CD4-positive, alpha-beta T cell treated with Interleukin-17A for 4 hours (primary cell): ENCODE results near the gene THAP3.
"Not testable (repeated sequence)": the region's sequence is repeated elsewhere in the genome, so short reads cannot be mapped to it uniquely, and the experiment has no call there.

Experiments
- DNase-seq: peaks from one replicate; pipeline ENCODE4 v3.0.0-alpha.2; 2020; ENCODE audit warnings: mixed read lengths

THAP3 gene

DNA sequence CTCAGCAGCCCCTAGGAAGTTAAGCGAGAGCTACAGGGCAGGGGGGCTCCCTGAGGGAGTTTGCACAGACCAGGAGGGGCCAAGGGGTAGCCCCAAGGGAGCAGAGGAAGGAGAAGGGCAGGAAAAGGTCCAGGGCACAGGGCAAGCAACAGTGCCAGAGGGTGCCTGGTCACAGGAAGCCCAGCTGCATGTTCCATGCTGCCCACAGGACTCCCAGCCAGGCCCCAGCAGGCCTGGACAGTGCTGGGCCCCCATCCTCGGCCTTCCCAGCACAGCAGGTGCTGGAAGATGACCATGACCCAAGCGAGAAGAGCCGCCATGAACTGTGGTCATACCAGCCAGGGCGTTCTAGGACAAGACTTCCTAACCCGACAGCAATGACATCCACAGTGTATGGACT is 33.0 kb upstream of the THAP3 start:
- no peak for DNase-seq

DNA sequence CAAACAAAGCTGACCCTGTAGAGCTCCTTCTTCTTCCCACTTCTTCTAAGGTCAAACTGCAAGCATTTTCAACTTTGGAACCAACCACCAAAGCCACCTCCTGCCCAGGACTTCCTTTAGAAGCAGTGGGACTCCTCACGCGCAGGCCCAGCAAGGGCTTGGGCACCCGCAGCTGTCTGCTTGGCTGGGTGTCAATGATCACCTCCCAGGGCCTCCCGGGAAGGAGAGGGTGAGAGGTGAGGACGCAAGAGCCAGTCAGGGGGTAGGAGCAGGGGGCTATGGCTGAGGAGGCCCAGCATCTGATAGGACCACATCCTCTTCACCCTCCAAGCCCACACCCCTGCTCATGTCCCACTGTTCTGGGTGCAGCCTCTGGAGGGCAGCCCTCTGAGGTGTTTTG is 32.2 kb upstream of the THAP3 start:
- DNase-seq, result no peak

DNA sequence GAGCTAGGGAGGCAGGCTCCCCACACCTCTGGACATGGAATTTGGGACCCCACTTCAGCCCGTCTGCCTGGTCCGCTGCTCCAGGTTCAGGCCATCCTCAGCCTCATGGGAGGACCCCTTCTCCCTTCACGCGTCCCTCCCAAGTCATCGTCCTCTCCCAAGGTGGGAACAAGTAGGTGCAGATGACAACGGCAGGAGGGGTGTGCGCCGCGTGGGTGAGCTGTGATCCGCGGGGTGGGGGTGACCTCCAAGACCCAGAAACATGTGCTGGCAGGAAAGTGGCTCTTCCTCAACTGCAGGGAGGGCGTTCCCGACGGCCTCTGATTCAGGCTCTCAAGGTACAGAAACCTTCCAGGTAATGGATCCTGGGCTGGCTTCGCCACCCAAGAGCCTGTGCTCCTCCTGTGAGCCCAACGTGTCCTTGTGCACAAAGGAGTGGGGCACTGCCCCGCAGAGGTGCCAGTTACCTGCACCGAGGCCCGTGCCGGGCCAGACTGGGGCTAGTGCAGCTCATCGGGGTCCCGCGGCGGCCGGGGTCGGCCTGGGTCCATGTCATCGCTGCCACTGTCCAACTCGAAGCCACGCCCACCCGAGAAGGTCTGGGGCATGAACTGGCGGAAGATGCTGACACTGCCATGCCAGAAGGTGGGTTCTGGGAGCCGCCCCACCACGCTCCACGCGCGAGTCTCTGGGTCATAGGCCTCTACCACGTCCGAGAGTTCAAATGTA is 31.6 kb upstream of the THAP3 start:
- no peak for DNase-seq

- no peak for DNase-seq
Observed at GRCh38 chr1:6593810-6594209, 30.9 kb upstream of the THAP3 start.

GRCh38 chr1:6594977-6595740 is 29.5 kb upstream of the THAP3 start:
- no peak for DNase-seq

DNA sequence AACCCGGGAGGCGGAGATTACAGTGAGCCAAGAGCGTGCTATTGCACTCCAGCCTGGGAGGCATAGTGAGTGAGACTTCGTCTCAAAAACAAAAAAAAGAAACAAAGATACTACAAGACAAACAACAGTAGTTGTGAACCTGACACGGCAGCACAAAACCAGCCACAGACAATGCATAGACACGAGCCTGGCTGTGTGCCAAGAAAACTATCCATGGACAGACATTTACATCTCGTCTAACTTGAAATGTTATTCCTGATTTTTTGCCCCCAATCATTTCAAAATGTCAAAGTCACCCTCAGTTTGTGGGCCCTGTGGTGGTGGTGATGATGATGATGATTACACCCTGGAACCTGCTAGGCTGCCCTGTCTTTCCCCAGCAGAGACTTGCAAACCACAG is 28.3 kb upstream of the THAP3 start:
- no peak for DNase-seq

- DNase-seq, result no peak
Observed at GRCh38 chr1:6596886-6597776, 27.5 kb upstream of the THAP3 start.

DNA sequence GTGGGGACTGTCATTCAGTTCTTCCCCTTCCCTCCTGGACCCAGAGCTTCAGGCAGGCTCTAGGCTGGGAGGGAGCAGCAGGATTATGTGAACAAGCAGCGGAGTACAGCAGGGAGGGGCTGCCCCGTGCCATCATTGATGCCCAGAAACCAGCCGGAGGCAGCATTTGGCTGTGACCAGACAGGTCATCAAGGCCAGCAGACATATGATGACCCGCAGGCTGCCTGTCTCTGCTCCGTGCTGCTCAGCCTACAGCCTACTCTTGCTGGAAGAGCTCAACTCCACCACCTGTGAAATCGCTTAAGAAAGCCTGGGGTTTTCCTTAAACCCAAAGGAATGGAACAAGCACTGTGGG is 26.9 kb upstream of the THAP3 start:
- DNase-seq, result no peak

DNA sequence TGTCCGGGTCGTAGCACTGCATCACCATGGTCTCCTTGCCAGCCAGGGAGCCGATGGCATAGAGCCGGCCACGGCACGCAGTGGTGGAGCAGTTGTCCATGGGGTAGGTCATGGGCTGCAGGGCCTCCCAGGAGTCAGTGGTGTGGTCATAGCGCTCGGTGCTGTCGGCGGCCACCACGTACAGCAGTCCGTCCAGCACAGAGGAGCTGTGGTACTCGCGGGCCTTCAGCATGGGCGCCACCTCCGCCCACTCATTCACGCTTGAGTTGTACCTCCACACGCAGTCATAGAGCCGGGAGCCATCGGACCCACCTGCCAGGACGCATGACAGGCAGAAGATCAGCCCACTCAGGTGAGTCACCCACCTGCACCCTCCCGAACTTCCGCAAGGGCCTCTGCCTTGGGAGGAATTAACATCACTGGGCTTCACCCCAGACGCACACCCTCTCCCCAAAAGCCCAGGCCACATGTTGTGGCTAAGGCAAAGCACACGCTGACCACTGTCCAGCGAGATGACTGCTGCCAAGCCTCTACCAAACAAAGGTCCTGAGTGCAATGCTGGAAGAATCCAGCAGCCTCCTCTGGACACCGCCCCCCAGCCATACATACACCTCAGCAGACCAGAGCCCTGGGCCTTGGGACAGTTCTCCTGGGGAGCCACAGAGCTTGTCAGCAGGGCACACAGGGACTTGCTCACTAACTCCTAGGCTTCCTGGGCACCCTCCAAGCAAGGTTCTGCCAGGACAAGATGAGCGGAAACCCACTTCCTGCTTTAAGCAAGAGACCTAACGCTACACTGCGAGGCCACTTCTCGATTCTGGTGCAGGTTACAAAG is 25.3 kb upstream of the THAP3 start:
- peak; percentile 71 for DNase-seq

- not testable (repeated sequence) for DNase-seq
Observed at GRCh38 chr1:6599991-6600390, 24.7 kb upstream of the THAP3 start.

GRCh38 chr1:6600410-6601048 is 24.1 kb upstream of the THAP3 start:
- no peak for DNase-seq

GRCh38 chr1:6601049-6601922 is 23.4 kb upstream of the THAP3 start:
- peak; percentile 82 for DNase-seq

- peak; percentile 54 for DNase-seq
Observed at GRCh38 chr1:6601923-6602668, 22.6 kb upstream of the THAP3 start.

GRCh38 chr1:6602669-6603237 is 21.9 kb upstream of the THAP3 start, which contains the start of gene KLHL21:
TSS of gene KLHL21 (minus strand) at chr1:6602869. CDS start at chr1:6602817, 52 bp downstream.
- peak; percentile 94 for DNase-seq

GRCh38 chr1:6603238-6603914 is 21.3 kb upstream of the THAP3 start:
- peak; percentile 65 for DNase-seq

GRCh38 chr1:6603915-6604558 is 20.6 kb upstream of the THAP3 start:
- DNase-seq, result peak; percentile 42

DNA sequence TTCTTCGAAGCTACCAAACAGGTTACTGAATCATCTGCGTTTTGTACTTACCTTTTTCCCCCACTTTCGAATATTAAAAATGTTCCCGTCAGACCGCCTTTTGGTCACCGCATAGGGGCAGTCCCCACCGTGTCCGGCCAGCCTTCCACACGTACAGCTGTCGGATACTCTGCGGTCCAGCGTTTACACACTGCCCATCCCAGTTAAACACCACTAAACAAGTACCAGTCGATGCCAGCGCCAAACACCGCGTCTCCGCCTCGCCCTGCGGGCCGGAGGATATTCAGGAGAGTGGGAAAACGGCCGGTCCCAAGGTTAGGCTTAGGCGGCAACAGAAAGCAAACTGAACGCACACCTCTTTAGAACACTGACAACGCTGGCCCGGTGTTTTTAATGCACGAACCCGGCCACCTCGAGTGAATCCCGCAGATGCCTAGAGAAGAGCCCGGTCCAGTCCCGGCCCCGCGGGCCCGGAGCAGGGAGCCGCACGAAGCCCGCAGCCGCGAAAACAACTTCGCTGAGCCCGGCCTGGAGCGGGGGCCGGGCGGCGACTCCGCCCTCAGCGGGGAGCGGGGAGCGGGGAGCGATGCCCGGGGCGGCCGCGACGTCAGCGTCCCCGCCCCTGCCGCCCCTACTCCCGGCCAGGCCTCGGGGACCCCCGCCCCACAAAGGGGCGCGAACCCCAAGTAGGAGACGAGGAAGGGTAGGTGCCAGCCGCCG is 11.9 kb upstream of the THAP3 start:
- no peak for DNase-seq
